GF-D8 (cell line): ENCODE measurements around the gene PCBD1.
A peak's percentile ranks its signal among the peaks of the same experiment; 100 is the strongest.

Experiments used
- DNase-seq: peaks from one replicate; lab custom pipeline; 2025; lab: John Stamatoyannopoulos, UW

Gene PCBD1

GRCh38 chr10:70902661-70903261 lies 14.4 kb upstream of the PCBD1 start:
- DNase-seq, result no peak

GRCh38 chr10:70901276-70901878 lies 13.0 kb upstream of the PCBD1 start:
- DNase-seq, result no peak

- no peak for DNase-seq
Measured at GRCh38 chr10:70899096-70899495, 10.7 kb upstream of the PCBD1 start.

GRCh38 chr10:70898687-70899086 lies 10.3 kb upstream of the PCBD1 start:
- no peak for DNase-seq

- DNase-seq, result no peak
Measured at GRCh38 chr10:70896551-70896950, 8.2 kb upstream of the PCBD1 start.

- no peak for DNase-seq
Measured at GRCh38 chr10:70894416-70894815, 6.1 kb upstream of the PCBD1 start.

GRCh38 chr10:70893227-70894006 lies 5.1 kb upstream of the PCBD1 start:
- DNase-seq, result no peak

GRCh38 chr10:70892631-70893030 lies 4.3 kb upstream of the PCBD1 start:
- no peak for DNase-seq

- DNase-seq, result no peak
Measured at GRCh38 chr10:70891627-70892026, 3.3 kb upstream of the PCBD1 start.

GRCh38 chr10:70890917-70891431 lies 2.6 kb upstream of the PCBD1 start:
- no peak for DNase-seq

GRCh38 chr10:70889291-70889690 lies 926 bp upstream of the PCBD1 start:
- no peak for DNase-seq

GRCh38 chr10:70886921-70887665 lies 1.3 kb downstream of the PCBD1 start:
- DNase-seq, result no peak

GRCh38 chr10:70885931-70886903 lies 2.1 kb downstream of the PCBD1 start:
- no peak for DNase-seq

GRCh38 chr10:70885481-70885880 lies 2.9 kb downstream of the PCBD1 start:
- no peak for DNase-seq

GRCh38 chr10:70884741-70885140 lies 3.6 kb downstream of the PCBD1 start:
- no peak for DNase-seq

GRCh38 chr10:70880077-70880534 lies 8.3 kb downstream of the PCBD1 start:
- DNase-seq, result peak; percentile 36

GRCh38 chr10:70879207-70879606 lies 9.2 kb downstream of the PCBD1 start:
- DNase-seq, result no peak

GRCh38 chr10:70874061-70874460 lies 14.3 kb downstream of the PCBD1 start:
- DNase-seq, result no peak

GRCh38 chr10:70872291-70872690 lies 16.1 kb downstream of the PCBD1 start:
- DNase-seq, result no peak

GRCh38 chr10:70866424-70866823 lies 21.9 kb downstream of the PCBD1 start:
- peak; percentile 70 for DNase-seq

- DNase-seq, result no peak
Measured at GRCh38 chr10:70864935-70865334, 23.4 kb downstream of the PCBD1 start.
